ENCODE measurements around the gene LATS1.
"Not testable (repeated sequence)": the region's sequence is repeated elsewhere in the genome, so short reads cannot be mapped to it uniquely, and the experiment has no call there.

The LATS1 gene

GRCh38 chr6:149717588-149718458, at the start of gene LATS1:
Gene LATS1 (minus strand): TSS chr6:149718101. CDS start chr6:149702126, 15,975 bp downstream.
- peak; percentile 77 to 83 for DNase-seq

DNA sequence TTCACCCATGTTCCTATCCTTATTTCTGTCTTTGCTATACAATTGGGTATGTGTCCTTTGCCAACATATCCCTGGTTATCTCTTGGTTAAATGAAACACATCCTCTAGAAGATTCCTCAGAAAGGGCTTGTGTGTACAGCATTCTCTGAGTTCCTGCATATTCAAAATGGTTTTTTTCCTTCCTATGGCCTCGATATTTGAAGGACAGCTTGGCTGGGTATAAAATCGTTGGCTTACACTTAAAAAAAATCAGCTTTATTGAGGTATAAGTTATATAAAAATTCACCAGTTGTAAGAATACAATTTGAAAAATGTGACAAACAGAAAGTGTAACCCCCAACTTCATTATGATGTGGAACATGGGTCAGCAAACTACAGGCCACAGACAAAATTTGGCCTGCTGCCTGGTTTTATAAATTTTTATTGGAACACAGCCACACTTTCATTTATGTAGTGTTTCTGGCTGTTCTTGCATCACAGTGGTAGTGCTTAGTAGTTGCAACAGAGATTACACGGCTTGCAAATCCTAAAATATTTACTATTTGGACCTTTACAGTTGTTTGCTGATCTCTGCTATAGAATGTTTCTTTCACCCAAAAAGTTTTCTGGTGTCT, 48.4 kb upstream of the LATS1 start:
- DNase-seq = peak; percentile 45 to 51

GRCh38 chr6:149763866-149764265, 46.0 kb upstream of the LATS1 start:
- DNase-seq = no peak

GRCh38 chr6:149761438-149761837, 43.5 kb upstream of the LATS1 start:
- DNase-seq = peak; percentile 22 to 42

DNA sequence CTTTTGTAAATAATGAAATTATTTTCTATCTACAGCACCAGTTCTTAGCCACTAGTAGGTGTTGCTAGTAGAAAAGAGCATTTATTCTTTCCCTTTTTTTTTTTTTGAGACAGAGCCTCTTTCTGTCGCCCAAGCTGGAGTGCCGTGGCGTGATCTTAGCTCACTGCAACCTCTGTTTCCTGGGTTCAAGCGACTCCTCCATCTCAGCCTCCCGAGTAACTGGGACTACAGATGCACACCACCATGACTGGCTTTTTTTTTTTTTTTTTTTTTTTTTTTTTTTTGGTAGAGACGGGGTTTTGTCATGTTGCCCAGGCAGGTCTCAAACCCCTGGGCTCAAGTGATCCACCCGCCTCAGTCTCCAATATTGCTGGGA, 38.3 kb upstream of the LATS1 start:
- DNase-seq = no peak

GRCh38 chr6:149755300-149756260, 37.7 kb upstream of the LATS1 start:
- DNase-seq = peak in 1 of 2 donors; percentile 29

DNA sequence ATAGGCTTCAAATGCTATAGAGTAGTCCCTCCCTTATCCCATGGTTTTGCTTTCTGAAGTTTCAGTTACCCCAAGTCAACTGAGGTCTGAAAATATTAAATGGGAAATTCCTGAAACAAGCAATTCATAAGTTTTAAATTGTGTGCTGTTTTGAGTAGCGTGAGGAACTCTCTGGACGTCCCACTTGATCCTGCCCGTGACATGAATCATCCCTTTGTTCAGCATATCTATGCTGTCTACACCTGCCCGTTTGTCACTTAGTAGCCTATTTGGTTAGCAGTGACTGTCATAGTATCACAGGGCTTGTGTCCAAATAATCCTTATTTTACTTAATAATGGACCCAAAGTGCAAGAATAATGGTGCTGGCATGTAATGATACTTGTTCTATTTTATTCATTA, 36.6 kb upstream of the LATS1 start:
- DNase-seq = peak; percentile 81 to 91

- DNase-seq = not testable (repeated sequence)
These were observed 35.4 kb upstream of the LATS1 start for GRCh38 chr6:149753374-149753637.

- peak; percentile 55 to 72 for DNase-seq
These were observed 34.9 kb upstream of the LATS1 start for GRCh38 chr6:149752600-149753373.

GRCh38 chr6:149751920-149752319, 34.0 kb upstream of the LATS1 start:
- not testable (repeated sequence) for DNase-seq

DNA sequence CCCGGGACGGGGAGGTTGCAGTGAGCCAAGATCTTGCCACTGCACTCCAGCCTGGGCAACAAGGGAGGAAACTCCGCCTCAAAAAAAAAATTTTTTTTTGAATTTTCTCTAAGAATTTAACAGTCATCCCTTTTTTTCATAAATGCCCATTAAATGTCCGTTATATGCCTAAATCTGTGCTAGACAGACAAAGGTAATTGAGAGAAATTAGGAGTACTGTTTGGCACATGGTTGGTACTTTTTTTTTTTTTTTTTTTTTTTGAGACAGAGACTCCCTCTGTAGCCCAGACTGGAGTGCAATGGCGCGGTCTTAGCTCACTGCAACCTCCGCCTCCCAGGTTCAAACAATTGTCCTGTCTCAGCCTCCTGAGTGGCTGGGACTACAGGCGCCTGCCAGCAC, 33.3 kb upstream of the LATS1 start:
- no peak for DNase-seq

GRCh38 chr6:149750136-149750609, 32.3 kb upstream of the LATS1 start:
- DNase-seq = peak; percentile 42

DNA sequence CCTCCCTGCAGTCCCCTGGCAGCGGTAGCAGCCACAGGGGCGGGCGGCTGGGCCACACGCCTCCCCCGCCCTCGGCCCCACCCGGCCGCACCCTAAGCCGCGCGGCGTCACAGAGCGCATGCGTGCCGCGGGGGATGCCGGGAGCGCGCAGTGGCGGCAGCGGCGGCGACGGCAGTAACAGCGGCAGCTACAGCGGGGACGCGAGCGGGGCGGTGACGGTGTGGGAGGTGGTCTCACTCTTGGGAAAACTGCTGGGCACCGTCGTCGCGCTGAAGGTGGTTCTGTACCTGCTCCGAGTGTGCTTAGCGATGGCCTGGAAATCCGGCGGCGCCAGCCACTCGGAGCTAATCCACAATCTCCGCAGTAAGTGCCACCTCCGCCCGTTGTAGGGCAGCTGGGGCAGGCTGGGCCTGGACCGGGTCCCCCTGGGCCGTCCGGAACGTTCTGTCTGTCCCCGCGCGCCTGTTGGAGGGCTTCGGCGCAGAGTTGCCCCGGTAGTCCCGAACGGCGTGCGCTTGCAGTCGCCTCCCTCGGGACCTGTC, 31.8 kb upstream of the LATS1 start, which contains the start of gene PCMT1:
Gene PCMT1 (plus strand): TSS at position 148 of the 542 bp plus-strand sequence. CDS start 161 bp downstream, at position 309.
- peak; percentile 94 to 96 for DNase-seq

GRCh38 chr6:149749082-149749593, 31.2 kb upstream of the LATS1 start:
- DNase-seq = not testable (repeated sequence)

- DNase-seq = peak; percentile 91 to 97
These were observed 28.4 kb upstream of the LATS1 start, which contains the start of gene NUP43 for GRCh38 chr6:149746147-149746946. Gene NUP43 (minus strand): TSS chr6:149746529. CDS start chr6:149746495, 34 bp downstream.

DNA sequence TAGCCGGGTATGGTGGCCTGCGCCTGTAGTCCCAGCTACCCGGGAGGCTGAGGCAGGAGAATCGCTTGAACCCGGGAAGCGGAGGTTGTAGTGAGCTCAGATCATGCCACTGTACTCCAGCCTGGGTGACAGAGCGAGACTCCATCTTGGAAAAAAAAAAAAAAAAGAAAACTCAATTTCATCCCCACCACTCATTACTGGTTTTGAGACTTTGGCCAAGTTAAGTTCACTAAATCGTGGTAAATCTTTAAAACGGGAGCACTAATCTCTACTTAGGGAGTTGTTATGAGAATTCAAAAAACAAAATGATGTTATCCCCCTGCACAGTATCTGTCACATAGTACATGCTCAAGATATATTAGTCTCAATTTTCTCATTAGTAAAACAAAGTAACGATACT, 27.4 kb upstream of the LATS1 start:
- DNase-seq = not testable (repeated sequence)

DNA sequence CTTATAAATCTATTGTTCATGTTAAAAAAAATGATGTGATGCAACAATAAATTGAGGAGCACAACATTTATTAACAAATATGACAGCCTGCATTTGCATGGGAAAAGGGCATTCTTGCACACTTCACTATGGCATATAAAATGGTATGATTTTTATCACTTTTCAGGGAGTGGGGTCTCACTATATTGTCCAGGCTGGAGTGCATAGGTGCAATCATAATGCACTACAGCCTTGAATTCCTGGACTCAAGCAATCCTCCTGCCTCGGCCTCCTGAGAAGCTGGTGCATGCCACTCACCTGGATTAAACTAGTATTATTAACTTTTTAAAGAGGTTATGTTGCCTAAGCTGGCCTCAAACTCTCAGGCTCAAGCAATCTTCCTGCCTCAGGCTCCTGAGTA, 17.0 kb upstream of the LATS1 start:
- DNase-seq = no peak

DNA sequence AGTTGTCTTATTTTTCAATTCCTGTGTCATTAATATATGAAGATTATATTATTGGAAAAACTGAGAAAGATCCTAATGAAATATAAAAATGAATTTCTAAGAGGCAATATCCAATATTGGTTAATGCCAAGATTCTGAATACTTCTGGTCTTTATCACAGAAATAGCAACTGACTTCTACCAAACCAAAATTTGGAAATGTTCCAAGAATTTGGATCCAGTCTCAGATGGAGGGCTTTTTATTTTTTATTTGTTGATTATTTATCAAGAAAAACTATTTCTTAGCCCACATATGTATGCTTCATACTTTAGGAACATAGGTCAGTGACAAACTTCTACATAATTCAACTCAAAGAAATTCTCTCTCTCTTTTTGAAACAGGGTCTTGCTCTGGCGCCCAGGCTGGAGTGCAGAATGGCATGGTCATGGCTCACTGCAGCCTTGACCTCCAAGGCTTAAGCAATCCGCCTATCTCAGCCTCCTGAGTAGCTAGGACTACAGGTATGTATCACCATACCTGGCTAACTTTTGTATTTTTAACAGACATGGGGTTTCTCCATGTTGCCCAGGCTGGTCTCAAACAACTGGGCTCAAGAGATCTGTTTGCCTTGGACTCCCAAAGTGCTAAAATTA, 15.3 kb upstream of the LATS1 start:
- no peak for DNase-seq

DNA sequence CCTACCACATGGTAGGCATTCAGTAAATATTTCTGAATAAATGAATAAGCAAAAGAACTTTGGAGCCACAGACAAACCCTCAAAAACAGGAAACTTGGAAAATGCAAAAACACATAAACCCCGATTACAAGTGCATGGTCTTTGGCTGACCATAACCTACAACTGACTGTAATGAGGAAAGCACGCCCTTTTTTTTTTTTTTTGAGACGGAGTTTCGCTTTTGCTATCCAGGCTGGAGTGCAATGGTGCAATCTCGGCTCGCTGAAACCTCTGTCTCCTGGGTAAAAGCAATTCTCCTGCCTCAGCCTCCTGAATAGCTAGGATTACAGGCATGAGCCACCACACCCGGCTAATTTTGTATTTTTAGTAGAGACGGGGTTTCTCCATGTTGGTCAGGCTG, 11.9 kb upstream of the LATS1 start:
- DNase-seq = peak in 1 of 2 donors; percentile 67
